HCEC 1CT (cell line): ENCODE data around the gene LRRC74A.

Source experiments
- DNase-seq: peaks from one replicate; pipeline ENCODE4 v3.0.0-alpha.2; 2017

Gene LRRC74A

DNA sequence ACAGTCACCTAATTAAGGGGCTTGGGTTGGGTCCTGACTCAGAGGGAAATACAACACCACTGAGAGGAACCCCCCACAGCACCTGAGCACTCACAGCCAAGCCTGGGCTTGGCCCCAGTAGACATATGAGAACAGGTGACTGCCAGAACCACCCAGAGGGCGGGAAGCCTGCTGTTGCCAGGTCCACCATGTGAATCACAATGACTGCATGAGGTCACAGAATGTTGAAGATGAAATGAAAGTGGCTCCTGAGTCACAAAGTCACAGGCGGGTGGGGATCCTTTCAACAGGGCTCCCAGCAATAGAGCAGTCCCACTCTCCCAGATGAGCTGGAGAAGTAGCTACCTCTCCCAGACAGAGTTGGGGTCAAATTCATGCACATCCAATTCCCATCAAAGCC is at the start of gene LRRC74A:
TSS of gene LRRC74A (plus strand) at position 287 of the 400 bp plus-strand sequence. CDS start 290 bp downstream, outside the sequence.
- DNase-seq = no peak

DNA sequence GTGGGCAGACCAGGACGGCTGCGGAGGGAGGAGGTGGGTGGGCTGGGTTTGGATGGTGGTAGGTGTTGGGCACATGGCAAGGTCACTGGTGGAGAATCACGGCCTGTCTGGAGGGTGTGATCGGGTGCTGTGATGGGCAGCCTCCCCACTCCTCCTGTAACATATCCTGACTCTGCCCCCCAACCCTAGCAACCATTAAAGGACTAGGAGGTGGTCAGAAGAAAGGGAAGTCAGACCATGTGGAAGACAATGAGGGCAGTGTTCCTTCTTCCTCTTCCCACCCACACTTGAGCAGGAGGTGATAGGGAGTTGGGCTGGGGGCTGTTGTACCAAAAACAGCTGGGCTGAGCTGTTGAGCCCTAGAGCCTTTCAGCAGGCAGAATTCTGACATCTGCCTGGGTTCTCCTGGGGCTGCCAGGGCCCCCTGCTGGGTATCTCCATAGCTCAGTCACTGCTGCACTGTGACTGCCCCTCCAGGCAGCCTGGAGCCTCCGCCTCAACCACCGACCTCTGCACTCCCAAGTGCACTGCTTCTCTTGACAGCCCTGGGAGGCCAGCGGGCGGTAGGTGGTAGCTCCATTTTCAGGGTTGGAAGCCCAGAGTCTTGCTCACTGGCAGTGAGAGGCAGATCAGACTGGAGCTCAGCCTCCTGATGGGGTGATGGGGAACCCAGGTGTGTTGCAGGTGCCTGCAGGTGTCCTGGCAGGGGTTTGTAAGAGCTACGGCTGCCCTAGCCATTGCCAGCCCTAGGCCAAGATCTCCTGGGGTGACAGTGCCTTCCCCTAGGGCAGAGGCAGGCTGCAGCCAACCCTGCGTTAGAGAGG is 49.6 kb upstream of the LRRC74A start:
- DNase-seq = no peak

DNA sequence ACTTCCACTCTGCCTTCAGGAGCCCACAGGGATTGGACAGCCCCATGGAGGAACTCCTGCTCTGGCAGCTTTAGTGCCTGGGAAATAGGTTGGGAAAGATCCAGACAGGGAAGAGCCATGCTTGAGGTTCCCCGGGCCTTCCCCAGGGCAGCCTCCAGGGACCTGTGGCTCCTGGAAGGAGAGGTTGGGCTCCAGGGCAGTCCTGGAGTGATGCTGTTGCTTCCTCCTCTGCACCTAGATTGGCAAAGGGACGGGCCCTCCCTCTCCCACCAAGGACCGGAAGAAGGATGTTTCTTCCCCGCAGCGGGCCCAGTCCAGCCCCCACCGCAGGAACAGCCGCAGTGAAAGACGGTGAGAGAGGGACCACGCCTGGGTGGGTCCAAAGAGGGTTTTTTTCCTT is 48.5 kb upstream of the LRRC74A start:
- no peak for DNase-seq

DNA sequence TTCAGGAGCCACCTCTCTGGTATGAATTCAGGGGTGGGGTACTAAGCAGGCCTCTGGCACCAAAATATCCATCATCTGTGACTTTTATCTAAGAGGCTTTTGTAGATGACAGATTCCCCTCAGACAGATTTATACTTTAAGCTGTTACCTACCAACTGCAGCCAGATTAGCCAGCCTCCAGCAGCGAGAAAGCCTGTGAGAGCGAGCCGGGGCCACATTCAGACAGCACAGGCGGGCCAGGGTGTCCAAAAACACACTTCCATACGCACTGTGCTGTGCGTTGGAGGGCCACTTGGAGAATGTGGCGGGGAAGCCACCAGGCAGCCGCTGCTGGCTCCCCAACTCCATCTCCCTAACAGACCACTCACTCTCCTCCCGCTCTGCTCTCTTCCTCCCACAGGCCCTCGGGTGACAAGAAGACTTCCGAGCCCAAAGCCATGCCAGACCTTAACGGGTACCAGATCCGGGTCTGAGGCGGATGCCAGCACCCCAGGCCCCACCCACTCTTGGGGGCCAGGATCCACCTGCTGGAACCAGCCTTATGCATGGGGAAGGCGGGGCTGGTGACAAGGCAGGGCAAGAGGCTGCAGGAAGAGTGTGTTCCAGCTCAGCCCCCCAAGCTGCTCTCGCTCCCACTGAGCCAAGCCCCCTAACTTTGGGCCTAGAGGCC is 47.5 kb upstream of the LRRC74A start:
- no peak for DNase-seq

DNA sequence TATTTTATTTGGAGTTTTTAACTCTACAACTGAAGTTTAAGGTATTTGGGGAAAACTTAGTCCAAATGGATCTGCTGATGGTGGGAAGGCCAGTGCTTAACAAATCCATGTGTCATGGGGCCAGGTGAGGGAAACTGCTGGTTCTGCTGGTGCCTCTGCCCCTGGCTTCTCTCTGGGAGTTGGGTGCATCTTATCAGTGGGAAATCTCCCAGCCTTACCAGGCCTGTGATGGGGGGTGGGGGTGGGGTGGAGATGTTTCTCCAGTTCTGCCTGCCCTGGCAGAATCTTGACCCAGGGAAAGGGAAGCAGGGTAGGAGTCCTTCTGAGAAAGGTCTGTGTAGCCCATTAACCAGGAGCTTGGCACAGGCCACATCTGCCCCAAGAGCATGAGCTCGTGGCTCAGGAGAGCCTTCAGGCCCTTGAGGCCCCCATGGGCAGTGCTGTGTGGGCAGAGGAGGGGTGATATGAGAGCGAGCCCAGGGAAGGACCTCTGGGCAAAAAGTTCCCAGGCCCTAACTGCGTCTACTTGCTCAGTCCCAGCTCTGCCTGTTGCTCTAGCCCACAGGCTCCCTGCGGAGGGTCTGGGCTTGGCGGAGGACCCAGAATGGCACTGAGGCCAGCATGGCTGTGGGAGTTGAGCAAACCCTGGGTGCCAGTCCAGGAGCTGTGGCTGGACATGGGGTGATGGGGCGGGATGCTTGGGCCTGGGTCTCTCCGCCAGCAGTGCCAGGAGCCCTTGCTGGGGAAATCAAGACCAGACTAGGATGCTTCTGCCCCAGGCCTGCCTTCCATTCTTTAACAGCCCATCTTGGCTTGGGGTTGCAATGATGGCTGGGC is 46.8 kb upstream of the LRRC74A start:
- DNase-seq = no peak

DNA sequence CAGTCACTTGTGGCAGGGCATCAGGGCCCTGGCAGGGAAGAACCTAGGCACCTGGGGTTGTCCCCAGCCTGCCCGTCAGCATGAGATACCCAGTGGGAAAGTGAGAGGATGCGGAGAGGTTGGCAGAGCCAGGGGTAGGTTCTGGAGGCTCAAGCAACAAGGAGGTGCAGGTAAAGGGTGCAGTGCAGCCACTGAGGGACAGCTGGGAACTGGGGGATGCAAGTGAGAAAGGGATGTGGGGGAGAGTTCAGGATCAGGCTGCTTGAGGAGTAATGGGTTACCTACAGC is 46.2 kb upstream of the LRRC74A start:
- DNase-seq = no peak

DNA sequence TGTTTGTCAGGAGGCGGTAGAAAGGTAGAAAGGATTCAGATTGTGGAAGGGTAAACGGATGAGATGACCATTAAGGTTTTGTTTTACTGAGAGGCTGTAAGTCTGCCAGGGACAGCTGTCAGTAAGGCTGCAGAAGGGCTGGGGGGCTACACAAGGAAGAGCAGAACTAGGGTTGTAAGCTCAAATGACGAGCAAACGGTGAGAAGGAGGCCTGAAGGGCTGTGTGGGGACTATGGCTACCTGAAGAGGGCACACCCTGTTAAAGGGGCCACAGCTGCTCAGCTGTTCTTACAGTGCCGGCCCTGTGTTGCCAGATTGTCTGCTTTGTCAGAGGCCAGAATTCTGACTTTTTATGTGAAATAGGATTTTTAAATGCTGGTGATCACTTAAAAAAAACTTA is 45.8 kb upstream of the LRRC74A start:
- DNase-seq = no peak

DNA sequence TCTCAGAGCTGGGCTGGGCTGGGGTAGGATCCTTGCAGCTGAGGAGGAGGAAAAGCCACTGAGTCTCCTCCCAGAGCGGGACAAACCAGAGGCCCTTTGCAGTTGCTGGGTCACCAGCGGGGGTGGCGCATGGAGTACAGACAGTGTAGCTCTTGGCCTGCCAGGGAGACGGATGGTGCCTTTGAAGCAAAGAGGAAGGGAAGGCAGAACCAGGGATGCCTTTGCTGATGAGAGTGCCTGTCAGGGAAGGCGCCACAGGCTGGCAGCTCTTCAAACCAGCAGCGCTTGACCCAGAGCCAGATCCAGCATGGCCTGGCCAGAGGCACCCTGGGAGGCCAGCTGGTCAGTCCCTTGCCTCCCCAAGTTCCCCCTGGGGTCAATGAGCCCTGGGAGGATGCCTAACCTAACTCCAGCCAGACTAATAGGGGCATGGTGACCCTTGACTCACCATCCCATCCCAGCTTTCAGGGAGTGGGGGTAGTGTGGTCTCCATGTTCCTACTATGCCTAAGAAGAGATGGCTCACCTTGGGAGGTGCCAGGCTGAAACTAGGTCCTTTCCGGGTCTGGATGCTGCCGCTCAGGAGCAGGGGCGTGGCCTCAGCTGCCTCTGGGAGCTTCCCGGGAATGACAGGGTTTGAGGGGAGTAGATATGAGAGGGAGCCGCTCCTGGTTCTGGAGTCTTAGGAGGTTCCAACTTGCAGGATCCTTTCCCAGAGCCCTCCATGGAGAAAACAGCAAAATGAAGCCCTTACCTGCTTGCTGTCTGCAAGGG is 45.1 kb upstream of the LRRC74A start:
- DNase-seq = no peak

DNA sequence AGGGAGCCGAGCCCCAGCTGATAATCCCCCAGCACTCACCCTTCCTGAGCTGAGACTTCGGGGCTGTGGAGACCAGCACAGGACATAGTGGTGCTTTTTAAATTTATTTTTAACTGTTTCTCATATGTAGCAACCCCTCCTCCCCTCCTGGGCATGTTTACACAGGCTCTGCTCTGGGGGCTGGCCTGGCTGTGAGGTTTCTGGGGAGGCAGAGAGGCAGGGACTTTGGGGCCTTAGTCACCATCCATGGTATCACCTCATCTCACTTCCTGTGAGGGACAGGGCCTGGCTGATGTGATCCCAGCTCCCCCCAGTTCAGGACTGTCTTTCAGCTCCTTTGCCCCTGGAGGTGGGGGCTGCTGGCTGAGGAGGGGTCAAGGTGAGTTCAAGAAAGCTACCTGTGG is 44.6 kb upstream of the LRRC74A start:
- DNase-seq = no peak

DNA sequence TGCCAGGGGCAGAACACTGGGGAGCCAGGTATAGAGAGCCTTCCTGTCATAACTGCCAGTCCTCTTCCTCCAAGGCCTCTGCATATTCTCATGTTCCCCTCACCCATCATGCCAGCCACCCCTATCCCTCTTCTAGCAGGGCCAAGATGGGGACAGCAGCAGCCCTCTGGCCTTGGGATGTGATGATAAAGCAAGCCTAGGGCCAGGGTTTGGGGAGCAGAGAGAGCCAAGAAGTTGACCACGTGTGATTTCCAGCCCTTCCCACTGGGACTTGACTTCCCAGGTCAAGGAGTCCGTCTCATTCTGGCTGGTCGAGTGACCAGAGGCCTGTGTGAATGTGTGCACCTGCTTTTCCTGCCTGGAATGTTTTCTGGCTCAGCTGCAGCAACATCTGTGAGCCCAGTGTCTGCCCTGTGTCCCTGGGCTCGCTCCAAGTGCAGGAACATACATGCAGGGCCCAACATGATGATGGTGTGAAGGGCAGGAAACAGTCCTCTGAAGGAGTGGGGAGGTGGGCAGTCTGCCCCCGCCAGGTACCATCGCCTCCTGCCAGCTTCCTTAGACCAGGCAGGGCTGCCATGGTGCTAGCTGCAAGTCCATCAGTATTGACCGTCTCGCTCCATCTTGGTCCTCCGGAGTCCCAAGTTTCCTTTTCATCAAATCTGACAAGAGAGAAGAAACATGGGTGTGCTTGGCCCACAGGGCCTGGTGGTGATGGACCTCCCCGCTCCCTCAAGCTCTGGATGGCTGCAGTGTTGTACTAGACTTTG is 43.9 kb upstream of the LRRC74A start:
- DNase-seq = no peak

DNA sequence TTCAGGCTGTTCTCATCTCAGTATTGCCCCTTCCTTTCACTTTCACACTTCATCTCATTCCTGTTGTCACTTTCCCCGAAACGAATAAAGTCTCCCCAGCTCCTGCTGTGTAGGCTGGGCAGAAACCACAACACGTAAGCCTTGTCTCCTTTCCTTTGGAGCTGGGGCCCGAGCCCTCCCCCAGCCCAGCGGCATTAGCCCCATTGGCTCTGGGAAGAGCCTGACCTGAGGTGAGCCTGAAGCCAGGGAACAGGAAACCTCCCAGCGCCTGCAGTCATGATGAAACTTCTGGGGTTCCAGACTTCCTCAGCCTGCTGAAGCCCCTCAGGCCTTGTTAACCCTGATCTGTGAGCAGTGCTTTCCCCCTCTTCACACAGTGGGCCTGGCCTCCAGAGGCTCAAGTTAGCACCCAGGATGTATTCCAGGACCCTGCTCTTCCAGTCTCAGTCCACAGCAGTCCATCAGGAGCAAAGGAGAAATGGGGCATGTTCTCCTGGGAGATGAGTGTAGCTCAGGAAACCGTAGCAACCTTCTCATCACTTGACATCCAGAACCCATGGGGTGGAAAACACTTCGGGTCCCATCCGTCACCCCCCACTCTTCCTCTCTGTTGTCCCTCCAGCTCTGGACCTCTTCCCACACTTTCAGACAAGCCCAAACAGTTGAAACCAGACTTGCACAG is 43.2 kb upstream of the LRRC74A start:
- DNase-seq = no peak

DNA sequence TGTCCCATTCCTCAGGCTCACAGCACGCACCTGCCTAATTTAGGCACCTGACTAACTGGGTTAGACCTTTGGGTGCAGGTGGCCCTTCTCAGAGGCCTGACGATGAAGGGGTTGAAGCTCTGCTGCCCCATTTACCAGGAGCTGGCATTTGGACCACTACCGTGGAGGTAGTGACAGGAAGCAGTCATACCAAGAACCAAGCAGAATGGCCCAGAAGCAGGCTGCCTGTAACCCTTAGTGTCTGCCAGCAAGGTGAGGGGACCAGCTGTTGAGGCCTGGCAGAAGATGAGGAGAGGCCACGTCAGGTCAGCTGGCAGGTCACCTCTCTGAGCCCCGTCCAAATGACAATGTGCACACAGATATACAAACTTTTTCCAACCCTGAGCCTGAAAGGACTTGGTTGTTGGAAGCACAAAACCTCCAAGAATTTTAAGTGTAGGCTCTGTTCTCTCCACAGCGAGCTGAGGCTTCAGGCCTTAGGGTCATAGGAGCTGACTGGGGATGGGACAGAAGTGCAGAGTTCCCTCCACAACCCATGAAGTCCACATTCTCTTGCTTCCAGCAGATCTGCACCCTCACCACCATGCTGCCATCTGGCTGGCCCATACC is 41.8 kb upstream of the LRRC74A start:
- no peak for DNase-seq

DNA sequence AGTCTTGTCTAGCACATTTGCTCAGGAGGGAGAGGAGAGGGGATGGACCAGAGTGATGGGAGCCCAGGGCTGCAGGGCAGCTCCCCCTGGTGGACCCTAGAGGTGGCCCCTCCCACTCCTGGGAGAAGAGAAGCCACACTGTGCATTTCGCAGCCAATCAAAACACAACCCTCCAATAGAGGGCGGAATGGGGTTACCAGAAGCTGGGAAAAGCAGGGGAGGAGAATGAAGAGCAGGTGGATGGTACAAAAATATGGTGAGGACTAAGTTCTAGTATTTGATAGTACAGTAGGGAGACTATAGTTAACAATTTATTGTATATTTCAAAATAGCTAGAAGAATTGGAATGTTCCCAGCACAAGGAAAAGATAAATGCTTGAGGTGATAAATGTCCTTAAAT is 41.3 kb upstream of the LRRC74A start:
- DNase-seq = peak; percentile 65

DNA sequence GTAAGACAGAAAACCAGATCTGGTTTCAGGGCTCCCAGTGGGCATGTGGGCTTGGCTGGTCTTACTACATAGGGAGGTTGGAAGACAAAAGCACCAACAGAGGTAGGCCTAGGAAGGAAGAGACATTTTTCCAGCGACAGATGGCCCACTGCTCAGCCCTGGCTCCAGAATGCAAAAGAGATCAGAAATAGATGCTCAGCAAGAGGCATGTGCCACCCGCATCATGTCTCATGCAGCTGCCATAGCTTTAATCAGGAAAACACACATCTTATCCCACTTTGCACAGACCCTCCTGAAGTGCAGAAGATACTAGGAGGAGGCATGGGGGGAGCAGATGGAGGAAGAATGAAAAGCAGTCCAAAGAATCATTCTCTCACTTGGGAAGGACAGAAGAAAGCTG is 39.6 kb upstream of the LRRC74A start:
- no peak for DNase-seq

DNA sequence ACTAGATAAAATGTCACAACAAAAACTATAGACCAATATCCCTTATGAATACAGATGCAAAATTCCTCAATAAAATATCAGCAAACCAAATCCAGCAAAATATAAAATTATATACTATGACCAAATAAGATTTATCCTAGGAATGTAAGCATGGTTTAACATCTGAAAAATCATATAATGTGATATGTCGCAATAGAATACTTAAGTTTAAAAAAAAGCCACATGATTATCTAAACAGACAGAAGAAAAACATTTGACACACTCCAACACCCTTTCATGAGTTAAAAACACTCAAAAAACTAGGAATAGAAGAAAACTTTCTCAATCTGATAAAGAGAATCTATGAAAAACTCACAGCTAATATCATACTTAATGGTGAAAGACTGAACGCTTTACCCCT is 33.8 kb upstream of the LRRC74A start:
- no peak for DNase-seq

DNA sequence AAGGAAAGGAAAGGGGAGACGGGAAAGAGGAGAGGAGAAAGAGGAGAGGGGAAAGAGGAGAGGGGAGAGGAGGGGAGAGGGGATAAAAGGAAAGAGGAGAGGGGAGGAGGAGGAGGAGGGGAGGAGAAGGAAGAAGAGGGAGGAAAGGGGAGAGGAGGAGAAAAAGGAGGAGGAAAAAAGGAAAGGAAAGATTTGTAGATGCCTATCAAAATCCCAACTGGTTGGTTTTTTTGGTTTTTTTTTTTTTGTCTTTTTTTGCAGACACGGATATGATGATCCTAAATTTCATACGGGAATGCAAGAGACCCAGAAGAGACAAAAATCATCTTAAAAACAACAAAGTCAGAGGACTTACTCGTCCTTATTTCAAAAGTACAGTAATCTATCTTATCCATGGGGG is 32.9 kb upstream of the LRRC74A start:
- no peak for DNase-seq

DNA sequence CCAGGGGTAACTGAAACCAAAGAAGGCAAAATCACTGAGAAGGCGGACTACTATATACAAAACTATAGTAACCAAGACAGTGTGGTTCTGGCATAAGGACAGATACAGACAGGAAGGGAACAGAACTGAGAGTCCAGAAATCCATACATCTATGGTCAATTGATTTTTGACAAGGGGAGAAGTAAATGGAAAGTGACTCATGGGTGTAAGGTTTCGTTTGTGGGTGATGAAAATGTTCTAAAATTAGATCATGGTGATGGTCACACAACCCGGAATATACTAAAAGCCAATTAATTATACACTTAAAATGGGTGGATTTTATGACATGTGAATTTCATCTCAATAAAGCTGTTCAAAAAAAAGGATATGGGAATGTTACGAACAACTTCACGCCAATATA is 32.3 kb upstream of the LRRC74A start:
- DNase-seq = no peak

DNA sequence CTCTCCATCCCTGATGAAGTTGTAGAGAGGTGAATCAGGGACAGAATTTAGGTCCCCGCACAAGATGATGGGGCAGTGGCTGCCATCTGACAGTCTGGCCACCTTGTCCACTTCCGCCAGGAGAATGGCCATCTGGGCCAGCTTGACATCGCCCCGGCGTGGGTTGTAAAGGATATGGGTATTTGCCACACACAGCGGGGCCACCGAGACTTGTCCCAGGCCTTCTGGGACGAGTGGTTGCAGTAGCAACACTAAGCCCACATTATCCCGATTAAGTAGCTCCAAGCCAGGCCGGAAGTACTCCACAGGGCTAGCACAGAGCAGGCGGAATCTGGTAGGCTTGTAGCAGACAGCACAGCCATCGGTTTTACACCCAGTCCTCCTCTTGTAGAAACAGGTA is 19.8 kb upstream of the LRRC74A start:
- DNase-seq = no peak

DNA sequence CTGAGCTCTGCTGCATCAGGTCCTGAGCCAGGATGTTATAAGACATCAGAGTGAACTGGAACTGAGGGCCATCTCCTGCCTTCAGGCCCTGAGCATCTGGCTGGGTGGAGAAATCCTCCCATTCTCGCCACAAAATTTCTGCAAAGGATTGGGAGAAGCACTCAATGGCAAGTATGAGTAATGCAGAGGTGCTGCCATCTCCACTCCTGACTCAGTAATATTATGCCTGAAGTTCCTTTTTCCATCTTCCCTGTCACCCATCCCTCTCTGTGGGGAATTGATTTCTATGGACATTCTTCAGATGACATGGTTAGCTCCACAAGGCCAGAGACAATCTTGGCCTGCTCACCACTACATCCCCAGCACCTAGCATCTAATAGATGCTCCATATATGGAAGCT is 18.2 kb upstream of the LRRC74A start:
- DNase-seq = no peak

DNA sequence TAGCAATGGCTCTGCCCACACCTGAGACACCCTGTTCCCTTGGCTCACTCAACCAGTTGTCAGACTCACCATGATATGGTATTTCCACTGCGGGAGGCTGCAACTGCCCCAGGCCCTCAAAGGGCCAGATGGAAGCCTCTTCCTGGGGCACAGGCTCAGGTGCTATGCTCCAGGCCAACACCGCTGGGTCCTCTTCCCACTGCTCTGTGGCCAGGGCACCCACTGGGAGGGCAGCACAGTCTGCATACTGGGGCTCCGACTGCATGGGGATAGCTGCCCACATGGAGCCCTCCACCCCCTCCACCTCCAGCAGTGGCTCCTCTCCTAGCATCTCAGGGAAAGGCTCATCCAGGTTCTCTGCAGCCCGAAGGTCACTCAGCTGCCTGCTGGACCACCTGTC is 17.2 kb upstream of the LRRC74A start:
- no peak for DNase-seq

DNA sequence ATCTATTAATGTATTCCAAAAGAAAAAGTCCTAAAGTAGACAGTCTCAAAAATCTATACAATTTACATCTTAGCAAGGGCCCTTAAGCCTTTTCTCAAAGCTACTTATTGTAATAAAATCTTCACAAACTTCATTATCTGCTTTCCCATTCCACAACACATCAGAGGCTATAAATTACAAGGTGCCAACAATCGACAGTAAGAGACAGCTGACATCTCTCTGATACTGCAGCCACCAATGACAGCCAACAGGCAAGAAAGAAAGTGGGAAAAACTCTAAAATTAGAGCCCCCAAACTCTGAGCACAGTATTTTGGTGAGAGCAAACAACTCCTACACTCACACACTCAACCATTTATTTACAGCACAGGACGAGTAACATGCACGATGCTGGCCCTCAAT is 15.7 kb upstream of the LRRC74A start:
- DNase-seq = no peak
